ENCODE measurements around the gene LTA4H. TPM values are rescaled to one million over a fixed set of nuclear protein-coding genes. Genes with fewer than 3 reads are reported as not detected.

Gene LTA4H
- total and polyA plus RNA-seq, 2 of the 4 experiments (the other 2 are of a cell fraction) = 41.0 to 43.3 TPM

GRCh38 chr12:96063046-96063445 lies 27.7 kb upstream of the LTA4H start:
- Histone ChIP-seq H2AK5ac (ENCODE audit: low read depth, low read length) (no peak overlapping the region), H2AFZ (replicated peaks; ENCODE audit: low read length, poor library complexity) (no peak overlapping the region), H3K9me3 (ENCODE audit: control insufficient read depth, insufficient read depth, low read length) (no peaks in the 10 kb centered on the region), H3K27ac (ENCODE audit: insufficient read depth, low read length) (no peak overlapping the region), H3K23ac (ENCODE audit: low read depth, low read length) (no peak overlapping the region), H2BK20ac (ENCODE audit: low read depth, low read length) (no peak overlapping the region), H3K14ac (replicated peaks; ENCODE audit: low read depth, low read length) (no peak overlapping the region), H3K56ac (ENCODE audit: extremely low read depth, insufficient read depth, low read length) (no peak overlapping the region), H3K4me2 (ENCODE audit: low read depth, low read length) (no peak overlapping the region), H3K4me1 (ENCODE audit: control insufficient read depth, insufficient read depth, low read length) (no peaks in the 10 kb centered on the region), H3K79me1 (ENCODE audit: low read depth in 1 of 2, low read length in 2 of 2) (no peaks in the 10 kb centered on the region), H2AK9ac (replicated peaks; ENCODE audit: low read depth, low read length, poor library complexity) (no peak overlapping the region), H3K9ac (ENCODE audit: low read depth, low read length) (no peak overlapping the region), H4K91ac (ENCODE audit: insufficient read depth, low read depth, low read length) (no peak overlapping the region), H4K5ac (ENCODE audit: low read depth, low read length) (no peak overlapping the region), H4K20me1 (ENCODE audit: insufficient read depth, low read length) (no peaks in the 10 kb centered on the region), H3K36me3 (ENCODE audit: control insufficient read depth, insufficient read depth, low read length) (no peaks in the 10 kb centered on the region), H3K27me3 (ENCODE audit: control insufficient read depth, insufficient read depth, low read length) (no peaks in the 10 kb centered on the region), H2BK15ac (ENCODE audit: low read depth, low read length) (no peak overlapping the region), H3K4ac (ENCODE audit: low read depth, low read length) (no peak overlapping the region), H3K9me1 (ENCODE audit: insufficient read depth, low read length) (no peaks in the 10 kb centered on the region), H3K4me3 (ENCODE audit: insufficient read depth, low read depth, low read length) (no peak overlapping the region), H2BK120ac (ENCODE audit: low read depth, low read length) (no peak overlapping the region), H3K18ac (ENCODE audit: low read depth, low read length) (no peak overlapping the region), H2BK5ac (ENCODE audit: low read depth, low read length, poor library complexity, severe bottlenecking) (no peak overlapping the region), H4K8ac (ENCODE audit: low read depth in 2 of 2, low read length in 2 of 2) (no peak overlapping the region)
- no peak for TF ChIP-seq USF2 (IDR thresholded peaks at IDR 0.05; ENCODE audit: low read depth, low read length)
- peak; percentile 28; the same call in 1 of the 2 replicates for TF ChIP-seq RAD21 (IDR thresholded peaks at IDR 0.05; ENCODE audit: low read length)
- intact Hi-C loops (cut with micrococcal nuclease) = no loop called here
- ChIA-PET CTCF (no interaction called here), POLR2A (ENCODE audit: unreplicated experiment) (no interaction called here)
- ATAC-seq (ENCODE audit: low read depth) (no peak), DNase-seq (peak; percentile 25)
- no TSS peak for BruUV-seq (replicated peaks)
- 100% methylated on average over 2 of the region's 4 CpGs; no CpG with 5 or more reads in 1 of the 2 experiments for WGBS, 2 experiments (ENCODE audit: extremely low coverage in 2 of 2, insufficient read length in 1 of 2)
- in situ Hi-C loops (cut with MboI; ENCODE audit: low sequenced_read_pairs) = loop anchor here (5.0 kb wide), 3 partner anchors 149 to 454 kb away; partner anchors contain the start of gene CDK17
- dilution Hi-C loops (cut with HindIII; ENCODE audit: low sequenced_read_pairs, unreplicated experiment) = loop anchor here (10.0 kb wide), 1 partner anchor 452 kb away; no protein-coding TSS in a partner anchor

Measured in IMR-90 (cell line).